ENCODE results near the gene NDUFAF7.
"Not testable (repeated sequence)": the region's sequence is repeated elsewhere in the genome, so short reads cannot be mapped to it uniquely, and the experiment has no call there.

Gene NDUFAF7

DNA sequence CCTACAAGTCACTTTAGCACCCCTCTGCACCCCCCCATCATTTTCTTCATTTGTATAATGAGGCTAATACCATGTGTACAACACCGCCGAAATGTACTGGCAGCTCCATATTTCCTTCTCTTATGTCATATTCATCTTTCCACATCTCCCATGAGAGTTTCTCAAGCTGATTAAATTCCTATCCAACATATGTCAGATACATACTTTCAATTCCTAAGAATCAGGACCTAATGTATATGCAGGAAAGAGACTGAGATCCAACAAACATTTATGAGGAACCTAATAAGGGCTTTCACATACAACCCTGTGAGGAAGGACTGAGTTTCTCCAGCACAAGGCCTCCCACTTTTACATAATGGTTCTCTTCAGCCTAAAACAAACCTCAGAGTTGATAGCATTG lies 51.3 kb downstream of the NDUFAF7 start:
- DNase-seq (ENCODE audit: low read depth), result no peak

DNA sequence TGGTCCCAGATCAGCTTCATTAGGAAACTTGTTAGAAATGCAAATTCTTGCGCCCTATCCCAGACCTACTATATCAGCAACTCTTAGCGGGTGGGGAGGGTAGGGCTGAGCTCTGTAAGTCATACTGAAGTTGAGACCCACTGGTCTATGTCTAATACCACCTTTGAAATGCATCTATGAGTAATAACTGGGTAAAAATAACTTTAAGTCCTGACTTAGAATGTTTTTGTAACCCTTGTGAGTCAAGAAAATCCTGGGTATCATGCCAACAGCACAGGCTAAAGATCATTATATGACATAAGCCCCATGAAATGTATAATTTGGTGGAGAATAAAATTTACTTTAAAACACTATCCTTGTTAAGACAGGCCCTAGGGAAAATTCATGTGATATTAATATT lies 51.7 kb downstream of the NDUFAF7 start:
- no peak for DNase-seq (ENCODE audit: low read depth)

DNA sequence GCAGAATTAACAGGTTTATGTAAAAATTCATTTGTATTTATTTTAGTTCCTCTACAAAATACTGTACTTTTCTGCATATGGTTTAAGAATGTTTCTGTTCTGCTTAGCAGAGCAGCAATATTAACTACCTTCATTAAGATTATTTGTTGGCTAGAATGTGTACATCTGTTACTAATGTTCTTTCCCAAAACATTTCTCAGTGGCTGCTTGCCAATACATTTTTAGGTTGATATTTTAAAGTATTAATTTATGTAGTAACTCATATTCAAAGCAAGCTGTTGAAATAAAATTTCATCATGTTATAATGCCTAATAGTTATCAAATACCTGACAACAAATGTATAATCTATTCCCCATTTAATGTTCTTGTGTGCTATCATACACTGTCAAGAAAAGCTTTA lies 52.9 kb downstream of the NDUFAF7 start:
- no peak for DNase-seq (ENCODE audit: low read depth)

DNA sequence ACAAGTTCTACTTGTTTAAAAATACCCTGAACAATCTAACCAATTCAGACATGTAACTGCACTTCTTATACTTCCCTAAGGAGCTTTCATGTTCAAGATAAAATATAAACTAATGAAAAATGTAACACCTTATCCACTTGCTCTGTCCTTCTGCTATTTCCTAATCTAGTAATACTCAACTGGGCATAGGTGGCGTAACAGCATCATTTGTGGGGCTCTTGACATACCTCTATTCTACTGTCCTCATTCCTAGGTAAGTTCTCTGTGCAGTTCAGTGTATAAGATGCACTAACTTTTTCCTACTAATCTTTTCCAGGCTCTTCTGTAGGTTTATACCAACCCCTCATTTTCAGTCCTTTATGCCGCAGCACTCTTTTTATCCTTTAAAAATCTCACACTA lies 56.5 kb downstream of the NDUFAF7 start:
- DNase-seq (ENCODE audit: low read depth), result no peak

DNA sequence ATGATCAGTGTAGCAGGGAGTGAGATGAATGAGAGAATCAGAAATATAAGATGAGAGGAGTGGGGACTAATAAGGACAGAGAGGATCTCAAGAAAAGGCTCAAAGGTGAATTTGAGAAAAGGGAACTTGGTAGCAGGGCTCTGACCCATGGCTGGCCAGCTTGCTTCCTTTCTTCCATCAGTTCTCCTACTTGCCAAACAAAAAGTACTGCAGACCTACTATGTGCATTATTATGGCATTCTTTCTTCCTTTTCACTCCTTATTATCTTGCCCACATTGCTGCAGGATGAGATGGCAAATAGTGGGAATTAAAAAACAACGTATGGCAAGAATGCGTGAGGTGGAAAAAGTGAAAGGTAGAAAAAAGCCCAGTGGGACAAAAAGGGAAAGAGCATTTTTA lies 60.2 kb downstream of the NDUFAF7 start:
- no peak for DNase-seq (ENCODE audit: low read depth)

DNA sequence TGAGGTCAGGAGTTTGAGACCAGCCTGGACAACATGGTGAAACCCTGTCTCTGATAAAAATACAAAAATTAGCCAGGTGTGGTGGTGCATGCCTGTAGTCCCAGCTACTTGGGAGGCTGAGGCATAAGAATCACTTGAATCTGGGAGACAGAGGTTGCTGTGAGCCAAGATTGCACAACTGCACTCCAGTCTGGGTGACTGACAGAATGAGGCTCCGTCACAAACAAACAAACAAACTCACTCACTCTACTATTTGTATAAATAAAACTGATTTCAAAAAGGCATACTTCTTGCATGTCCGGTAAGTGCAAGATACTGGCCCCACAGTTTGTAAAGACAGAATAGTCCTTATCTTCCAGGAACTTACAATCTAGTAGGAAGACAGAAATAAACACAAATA lies 63.4 kb downstream of the NDUFAF7 start:
- DNase-seq (ENCODE audit: low read depth), result not testable (repeated sequence)

DNA sequence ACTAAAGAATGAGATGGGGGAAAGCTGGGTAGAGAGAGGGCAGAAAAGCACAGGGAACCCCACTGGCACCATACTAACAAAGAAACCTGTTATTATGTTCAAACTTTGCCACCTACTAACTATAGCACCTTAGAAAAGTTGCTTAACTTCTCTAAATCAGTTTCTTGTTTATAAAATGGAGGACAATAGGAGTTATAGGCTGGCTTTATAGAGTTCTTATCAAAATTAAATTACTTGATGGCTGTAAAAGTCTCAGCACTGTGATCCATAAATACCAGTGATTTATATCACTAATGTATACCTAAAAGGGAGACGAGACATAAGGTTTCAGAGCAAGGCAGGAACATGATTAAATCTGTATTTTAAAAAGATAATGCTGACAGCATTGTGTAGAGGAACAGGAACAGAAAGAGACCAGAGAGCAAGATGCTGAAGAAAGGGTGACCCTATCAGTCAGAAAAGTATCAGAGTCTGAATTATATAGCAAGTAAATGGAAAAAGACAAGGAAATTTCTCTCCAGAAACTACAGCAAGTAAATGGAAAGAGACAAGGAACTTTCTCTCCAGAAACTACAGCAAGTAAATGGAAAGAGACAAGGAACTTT lies 64.1 kb downstream of the NDUFAF7 start:
- no peak for DNase-seq (ENCODE audit: low read depth)

DNA sequence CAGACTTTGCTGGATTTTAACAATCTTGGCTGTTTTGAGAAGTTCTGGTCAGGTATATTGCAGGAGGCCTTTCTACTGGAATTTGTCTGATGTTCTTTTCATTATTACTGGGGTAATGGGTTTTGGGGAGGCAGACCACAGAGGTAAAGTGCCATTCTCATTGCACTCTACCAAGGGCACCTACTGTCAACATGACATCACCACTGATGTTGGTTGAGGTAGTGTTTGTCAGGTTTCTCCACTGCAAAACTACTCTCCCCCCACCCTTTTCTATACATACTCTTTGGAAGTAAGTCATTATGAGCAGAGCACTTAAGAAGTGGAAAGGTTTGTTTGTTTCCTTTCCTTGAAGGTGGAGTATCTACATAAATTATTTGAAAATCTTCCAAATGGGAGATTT lies 66.2 kb downstream of the NDUFAF7 start:
- no peak for DNase-seq (ENCODE audit: low read depth)
